ENCODE results near the gene LUZP1. TPM values are rescaled to one million over a fixed set of nuclear protein-coding genes. Genes with fewer than 3 reads are reported as not detected.

LUZP1 gene
- total and polyA plus RNA-seq, 4 donors, result 2.6 to 9.3 (median 5.1) TPM

DNA sequence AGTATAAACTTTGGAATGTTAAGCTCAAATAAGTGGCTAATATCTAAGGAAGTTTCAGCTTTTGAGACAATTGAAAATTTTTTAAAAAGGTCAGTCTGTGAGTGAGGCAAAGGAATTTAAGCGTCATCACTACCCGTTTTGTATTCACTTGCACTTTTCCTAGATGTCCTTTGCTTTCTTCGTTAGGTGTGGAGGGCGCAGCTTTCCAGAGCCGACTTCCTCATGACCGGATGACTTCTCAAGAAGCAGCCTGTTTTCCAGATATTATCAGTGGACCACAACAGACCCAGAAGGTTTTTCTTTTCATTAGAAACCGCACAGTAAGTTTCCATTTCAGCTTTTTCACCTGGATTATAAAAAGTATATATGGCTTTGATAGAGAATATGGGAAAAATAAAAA, 118.5 kb downstream of the LUZP1 start:
- no peaks in the 10 kb centered on the region for H3K4me1 ChIP-seq (ENCODE audit: control insufficient read depth in 4 of 4, insufficient read depth in 4 of 4, low read length in 3 of 4)
- no peak overlapping the region for H3K9ac ChIP-seq (ENCODE audit: low read depth in 1 of 2, low read length in 2 of 2)
- WGBS, result 89% methylated on average over 7 of the region's 7 CpGs
- peaks cover 0 to 8% (median 1%) of the 10 kb centered on the region in 4 donors for H3K36me3 ChIP-seq (ENCODE audit: control insufficient read depth in 4 of 4, insufficient read depth in 3 of 4, low read depth in 1 of 4, low read length in 3 of 4)
- no peak overlapping the region for H3K27ac ChIP-seq (ENCODE audit: low read depth in 1 of 2, low read length in 2 of 2)
- no peaks in the 10 kb centered on the region for H3K27me3 ChIP-seq (ENCODE audit: control insufficient read depth in 4 of 4, insufficient read depth in 4 of 4, low read length in 3 of 4)
- no peak overlapping the region for H3K4me3 ChIP-seq (ENCODE audit: low read depth in 1 of 3, low read length in 3 of 3)
- H3K9me3 ChIP-seq (ENCODE audit: control insufficient read depth in 4 of 4, low read length in 3 of 4), result no peaks in the 10 kb centered on the region
- TF ChIP-seq HNF4A (conservative IDR thresholded peaks at IDR 0.05) (no peak), GABPA (IDR thresholded peaks at IDR 0.05 in 1 of 2, conservative IDR thresholded peaks at IDR 0.05 in 1 of 2) (no peak), RAD21 (IDR thresholded peaks at IDR 0.05) (no peak), TAF1 (conservative IDR thresholded peaks at IDR 0.05) (no peak), JUND (IDR thresholded peaks at IDR 0.05) (no peak)
- TF ChIP-seq, protein P1, sequence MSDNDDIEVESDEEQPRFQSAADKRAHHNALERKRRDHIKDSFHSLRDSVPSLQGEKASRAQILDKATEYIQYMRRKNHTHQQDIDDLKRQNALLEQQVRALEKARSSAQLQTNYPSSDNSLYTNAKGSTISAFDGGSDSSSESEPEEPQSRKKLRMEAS (IDR thresholded peaks at IDR 0.05), result no peak
- TF ChIP-seq, protein P2, sequence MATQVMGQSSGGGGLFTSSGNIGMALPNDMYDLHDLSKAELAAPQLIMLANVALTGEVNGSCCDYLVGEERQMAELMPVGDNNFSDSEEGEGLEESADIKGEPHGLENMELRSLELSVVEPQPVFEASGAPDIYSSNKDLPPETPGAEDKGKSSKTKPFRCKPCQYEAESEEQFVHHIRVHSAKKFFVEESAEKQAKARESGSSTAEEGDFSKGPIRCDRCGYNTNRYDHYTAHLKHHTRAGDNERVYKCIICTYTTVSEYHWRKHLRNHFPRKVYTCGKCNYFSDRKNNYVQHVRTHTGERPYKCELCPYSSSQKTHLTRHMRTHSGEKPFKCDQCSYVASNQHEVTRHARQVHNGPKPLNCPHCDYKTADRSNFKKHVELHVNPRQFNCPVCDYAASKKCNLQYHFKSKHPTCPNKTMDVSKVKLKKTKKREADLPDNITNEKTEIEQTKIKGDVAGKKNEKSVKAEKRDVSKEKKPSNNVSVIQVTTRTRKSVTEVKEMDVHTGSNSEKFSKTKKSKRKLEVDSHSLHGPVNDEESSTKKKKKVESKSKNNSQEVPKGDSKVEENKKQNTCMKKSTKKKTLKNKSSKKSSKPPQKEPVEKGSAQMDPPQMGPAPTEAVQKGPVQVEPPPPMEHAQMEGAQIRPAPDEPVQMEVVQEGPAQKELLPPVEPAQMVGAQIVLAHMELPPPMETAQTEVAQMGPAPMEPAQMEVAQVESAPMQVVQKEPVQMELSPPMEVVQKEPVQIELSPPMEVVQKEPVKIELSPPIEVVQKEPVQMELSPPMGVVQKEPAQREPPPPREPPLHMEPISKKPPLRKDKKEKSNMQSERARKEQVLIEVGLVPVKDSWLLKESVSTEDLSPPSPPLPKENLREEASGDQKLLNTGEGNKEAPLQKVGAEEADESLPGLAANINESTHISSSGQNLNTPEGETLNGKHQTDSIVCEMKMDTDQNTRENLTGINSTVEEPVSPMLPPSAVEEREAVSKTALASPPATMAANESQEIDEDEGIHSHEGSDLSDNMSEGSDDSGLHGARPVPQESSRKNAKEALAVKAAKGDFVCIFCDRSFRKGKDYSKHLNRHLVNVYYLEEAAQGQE (IDR thresholded peaks at IDR 0.05), result no peak
- TF ChIP-seq, protein P3, sequence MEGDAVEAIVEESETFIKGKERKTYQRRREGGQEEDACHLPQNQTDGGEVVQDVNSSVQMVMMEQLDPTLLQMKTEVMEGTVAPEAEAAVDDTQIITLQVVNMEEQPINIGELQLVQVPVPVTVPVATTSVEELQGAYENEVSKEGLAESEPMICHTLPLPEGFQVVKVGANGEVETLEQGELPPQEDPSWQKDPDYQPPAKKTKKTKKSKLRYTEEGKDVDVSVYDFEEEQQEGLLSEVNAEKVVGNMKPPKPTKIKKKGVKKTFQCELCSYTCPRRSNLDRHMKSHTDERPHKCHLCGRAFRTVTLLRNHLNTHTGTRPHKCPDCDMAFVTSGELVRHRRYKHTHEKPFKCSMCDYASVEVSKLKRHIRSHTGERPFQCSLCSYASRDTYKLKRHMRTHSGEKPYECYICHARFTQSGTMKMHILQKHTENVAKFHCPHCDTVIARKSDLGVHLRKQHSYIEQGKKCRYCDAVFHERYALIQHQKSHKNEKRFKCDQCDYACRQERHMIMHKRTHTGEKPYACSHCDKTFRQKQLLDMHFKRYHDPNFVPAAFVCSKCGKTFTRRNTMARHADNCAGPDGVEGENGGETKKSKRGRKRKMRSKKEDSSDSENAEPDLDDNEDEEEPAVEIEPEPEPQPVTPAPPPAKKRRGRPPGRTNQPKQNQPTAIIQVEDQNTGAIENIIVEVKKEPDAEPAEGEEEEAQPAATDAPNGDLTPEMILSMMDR (IDR thresholded peaks at IDR 0.05; ENCODE audit: low read depth, low read length, missing input control), result no peak
- no peak for DNase-seq (ENCODE audit: low spot score)

DNA sequence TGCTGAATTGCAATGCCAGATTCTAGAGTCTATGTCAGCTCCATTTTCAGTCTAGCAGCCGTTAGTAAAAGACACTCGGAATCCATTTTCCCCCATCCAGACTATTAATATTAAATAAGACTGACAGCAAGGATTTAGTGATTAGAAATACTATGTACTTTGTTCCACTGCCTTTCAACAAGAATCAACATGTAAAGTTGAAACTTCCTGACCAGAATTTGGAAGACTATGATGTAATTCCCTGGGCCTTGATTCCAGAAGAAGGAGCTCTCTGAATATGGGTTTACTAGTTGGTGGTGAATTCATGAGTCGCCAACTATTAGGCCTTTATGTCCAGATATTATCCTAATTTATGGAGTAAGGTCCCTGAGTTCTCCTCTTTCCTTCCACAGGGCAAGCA, 124.6 kb downstream of the LUZP1 start:
- Histone ChIP-seq H3K27ac (ENCODE audit: low read depth in 1 of 2, low read length in 2 of 2) (no peak overlapping the region), H3K9ac (ENCODE audit: low read depth in 1 of 2, low read length in 2 of 2) (no peak overlapping the region), H3K36me3 (ENCODE audit: control insufficient read depth in 4 of 4, insufficient read depth in 3 of 4, low read depth in 1 of 4, low read length in 3 of 4) (no peaks in the 10 kb centered on the region), H3K27me3 (ENCODE audit: control insufficient read depth in 4 of 4, insufficient read depth in 4 of 4, low read length in 3 of 4) (no peaks in the 10 kb centered on the region), H3K4me1 (ENCODE audit: control insufficient read depth in 4 of 4, insufficient read depth in 4 of 4, low read length in 3 of 4) (no peaks in the 10 kb centered on the region), H3K9me3 (ENCODE audit: control insufficient read depth in 4 of 4, low read length in 3 of 4) (no peaks in the 10 kb centered on the region), H3K4me3 (ENCODE audit: low read depth in 1 of 3, low read length in 3 of 3) (no peak overlapping the region)
- WGBS, result 96% methylated on average over 3 of the region's 3 CpGs
- no peak for DNase-seq (ENCODE audit: low spot score)
- TF ChIP-seq, protein P1 (IDR thresholded peaks at IDR 0.05), result no peak
- TF ChIP-seq, protein P4, sequence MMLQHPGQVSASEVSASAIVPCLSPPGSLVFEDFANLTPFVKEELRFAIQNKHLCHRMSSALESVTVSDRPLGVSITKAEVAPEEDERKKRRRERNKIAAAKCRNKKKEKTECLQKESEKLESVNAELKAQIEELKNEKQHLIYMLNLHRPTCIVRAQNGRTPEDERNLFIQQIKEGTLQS (IDR thresholded peaks at IDR 0.05), result no peak
- TF ChIP-seq, protein P3 (IDR thresholded peaks at IDR 0.05; ENCODE audit: low read depth, low read length, missing input control), result no peak
- TF ChIP-seq YY1 (IDR thresholded peaks at IDR 0.05), result no peak
- TF ChIP-seq RAD21 (IDR thresholded peaks at IDR 0.05), result no peak
- TF ChIP-seq, protein P5, sequence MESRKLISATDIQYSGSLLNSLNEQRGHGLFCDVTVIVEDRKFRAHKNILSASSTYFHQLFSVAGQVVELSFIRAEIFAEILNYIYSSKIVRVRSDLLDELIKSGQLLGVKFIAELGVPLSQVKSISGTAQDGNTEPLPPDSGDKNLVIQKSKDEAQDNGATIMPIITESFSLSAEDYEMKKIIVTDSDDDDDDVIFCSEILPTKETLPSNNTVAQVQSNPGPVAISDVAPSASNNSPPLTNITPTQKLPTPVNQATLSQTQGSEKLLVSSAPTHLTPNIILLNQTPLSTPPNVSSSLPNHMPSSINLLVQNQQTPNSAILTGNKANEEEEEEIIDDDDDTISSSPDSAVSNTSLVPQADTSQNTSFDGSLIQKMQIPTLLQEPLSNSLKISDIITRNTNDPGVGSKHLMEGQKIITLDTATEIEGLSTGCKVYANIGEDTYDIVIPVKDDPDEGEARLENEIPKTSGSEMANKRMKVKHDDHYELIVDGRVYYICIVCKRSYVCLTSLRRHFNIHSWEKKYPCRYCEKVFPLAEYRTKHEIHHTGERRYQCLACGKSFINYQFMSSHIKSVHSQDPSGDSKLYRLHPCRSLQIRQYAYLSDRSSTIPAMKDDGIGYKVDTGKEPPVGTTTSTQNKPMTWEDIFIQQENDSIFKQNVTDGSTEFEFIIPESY (IDR thresholded peaks at IDR 0.05), result no peak
- no peak for TF ChIP-seq JUND (IDR thresholded peaks at IDR 0.05)
- TF ChIP-seq, protein P2 (IDR thresholded peaks at IDR 0.05), result no peak
- no peak for TF ChIP-seq RXRA (IDR thresholded peaks at IDR 0.05)
- TF ChIP-seq SP1 (IDR thresholded peaks at IDR 0.05), result no peak
- no peak for TF ChIP-seq FOXA2 (IDR thresholded peaks at IDR 0.05)
- no peak for TF ChIP-seq FOXA1 (IDR thresholded peaks at IDR 0.05)
- no peak for TF ChIP-seq HNF4A (conservative IDR thresholded peaks at IDR 0.05)
- TF ChIP-seq NR2F2 (IDR thresholded peaks at IDR 0.05), result no peak

Data from liver (tissue), 9 donors.